ENCODE results near the gene FUT8.

Gene FUT8

GRCh38 chr14:65528069-65528468, 115.5 kb downstream of the FUT8 start:
- TF ChIP-seq ZNF70 (CRISPR knock-in tag; IDR thresholded peaks at IDR 0.05) (no peak), PATZ1 (CRISPR knock-in tag; IDR thresholded peaks at IDR 0.05; ENCODE audit: borderline replicate concordance) (no peak)

GRCh38 chr14:65531148-65531547, 118.6 kb downstream of the FUT8 start:
- no peak for TF ChIP-seq ZNF70 (CRISPR knock-in tag; IDR thresholded peaks at IDR 0.05)
- no peak for TF ChIP-seq ESRRG (CRISPR knock-in tag; IDR thresholded peaks at IDR 0.05)
- no peak for TF ChIP-seq CSDC2 (CRISPR knock-in tag; IDR thresholded peaks at IDR 0.05)
- TF ChIP-seq ZFP3 (CRISPR knock-in tag; IDR thresholded peaks at IDR 0.05) = no peak
- TF ChIP-seq GLIS3 (CRISPR knock-in tag; IDR thresholded peaks at IDR 0.05) = no peak
- TF ChIP-seq ZNF565 (CRISPR knock-in tag; conservative IDR thresholded peaks at IDR 0.05; ENCODE audit: low read depth) = no peak
- TF ChIP-seq SNAI2 (CRISPR knock-in tag; IDR thresholded peaks at IDR 0.05) = no peak
- no peak for TF ChIP-seq ZNF8 (CRISPR knock-in tag; IDR thresholded peaks at IDR 0.05)
- TF ChIP-seq, protein P1, sequence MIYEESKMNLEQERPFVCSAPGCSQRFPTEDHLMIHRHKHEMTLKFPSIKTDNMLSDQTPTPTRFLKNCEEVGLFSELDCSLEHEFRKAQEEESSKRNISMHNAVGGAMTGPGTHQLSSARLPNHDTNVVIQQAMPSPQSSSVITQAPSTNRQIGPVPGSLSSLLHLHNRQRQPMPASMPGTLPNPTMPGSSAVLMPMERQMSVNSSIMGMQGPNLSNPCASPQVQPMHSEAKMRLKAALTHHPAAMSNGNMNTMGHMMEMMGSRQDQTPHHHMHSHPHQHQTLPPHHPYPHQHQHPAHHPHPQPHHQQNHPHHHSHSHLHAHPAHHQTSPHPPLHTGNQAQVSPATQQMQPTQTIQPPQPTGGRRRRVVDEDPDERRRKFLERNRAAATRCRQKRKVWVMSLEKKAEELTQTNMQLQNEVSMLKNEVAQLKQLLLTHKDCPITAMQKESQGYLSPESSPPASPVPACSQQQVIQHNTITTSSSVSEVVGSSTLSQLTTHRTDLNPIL (CRISPR knock-in tag; IDR thresholded peaks at IDR 0.05; ENCODE audit: low read depth) = no peak
- no peak for TF ChIP-seq TOX (CRISPR knock-in tag; IDR thresholded peaks at IDR 0.05; ENCODE audit: borderline replicate concordance)
- no peak for TF ChIP-seq ZC3H10 (CRISPR knock-in tag; IDR thresholded peaks at IDR 0.05)
- no peak for TF ChIP-seq OSR1 (CRISPR knock-in tag; IDR thresholded peaks at IDR 0.05)
- no peak for TF ChIP-seq CSRNP3 (CRISPR knock-in tag; IDR thresholded peaks at IDR 0.05)
- TF ChIP-seq, protein P2, sequence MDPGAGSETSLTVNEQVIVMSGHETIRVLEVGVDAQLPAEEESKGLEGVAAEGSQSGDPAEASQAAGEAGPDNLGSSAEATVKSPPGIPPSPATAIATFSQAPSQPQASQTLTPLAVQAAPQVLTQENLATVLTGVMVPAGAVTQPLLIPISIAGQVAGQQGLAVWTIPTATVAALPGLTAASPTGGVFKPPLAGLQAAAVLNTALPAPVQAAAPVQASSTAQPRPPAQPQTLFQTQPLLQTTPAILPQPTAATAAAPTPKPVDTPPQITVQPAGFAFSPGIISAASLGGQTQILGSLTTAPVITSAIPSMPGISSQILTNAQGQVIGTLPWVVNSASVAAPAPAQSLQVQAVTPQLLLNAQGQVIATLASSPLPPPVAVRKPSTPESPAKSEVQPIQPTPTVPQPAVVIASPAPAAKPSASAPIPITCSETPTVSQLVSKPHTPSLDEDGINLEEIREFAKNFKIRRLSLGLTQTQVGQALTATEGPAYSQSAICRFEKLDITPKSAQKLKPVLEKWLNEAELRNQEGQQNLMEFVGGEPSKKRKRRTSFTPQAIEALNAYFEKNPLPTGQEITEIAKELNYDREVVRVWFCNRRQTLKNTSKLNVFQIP (CRISPR knock-in tag; IDR thresholded peaks at IDR 0.05; ENCODE audit: borderline replicate concordance, low read depth) = no peak
- TF ChIP-seq PPARA (CRISPR knock-in tag; IDR thresholded peaks at IDR 0.05; ENCODE audit: borderline replicate concordance) = no peak
- no peak for TF ChIP-seq ARNTL (CRISPR knock-in tag; IDR thresholded peaks at IDR 0.05; ENCODE audit: borderline replicate concordance, low read depth)
- TF ChIP-seq ISL1 (CRISPR knock-in tag; IDR thresholded peaks at IDR 0.05) = no peak
- TF ChIP-seq BACH2 (CRISPR knock-in tag; IDR thresholded peaks at IDR 0.05; ENCODE audit: borderline replicate concordance) = no peak
- ATAC-seq = no peak

More at GRCh38 chr14:65528069-65528468, 115.5 kb downstream of the FUT8 start:
- ATAC-seq = no peak

DNA sequence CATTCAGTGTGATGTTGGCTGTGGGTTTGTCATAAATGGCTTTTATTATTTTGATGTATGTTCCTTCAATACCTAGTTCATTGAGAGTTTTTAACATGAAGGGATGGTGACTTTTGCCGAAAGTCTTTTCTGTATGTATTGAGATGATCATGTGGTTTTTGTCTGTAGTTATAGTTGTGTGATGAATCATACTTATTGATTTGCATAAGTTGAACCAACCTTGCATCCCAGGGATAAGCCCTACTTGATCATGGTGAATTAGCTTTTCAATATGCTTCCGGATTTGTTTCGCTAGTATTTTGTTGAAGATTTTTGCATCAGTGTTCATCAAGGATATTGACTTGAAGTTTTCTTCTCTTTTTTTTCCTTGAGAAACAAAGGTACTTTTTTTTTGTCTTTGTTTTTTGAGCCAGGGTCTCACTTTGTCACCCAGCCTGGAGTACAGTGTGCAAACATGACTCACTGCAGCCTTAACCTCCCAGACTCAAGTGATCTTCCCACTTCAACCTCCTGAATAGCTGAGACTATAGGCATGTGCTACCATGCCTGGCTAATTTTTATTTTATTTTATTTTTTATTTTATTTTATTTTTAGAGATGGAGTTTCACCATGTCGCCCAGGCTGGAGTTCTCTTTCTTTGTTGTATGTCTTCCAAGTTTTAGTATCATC, 121.3 kb downstream of the FUT8 start:
- ATAC-seq = no peak
- no peak for TF ChIP-seq ISL1 (CRISPR knock-in tag; IDR thresholded peaks at IDR 0.05)
- no peak for TF ChIP-seq ZNF70 (CRISPR knock-in tag; IDR thresholded peaks at IDR 0.05)
- TF ChIP-seq TOX (CRISPR knock-in tag; IDR thresholded peaks at IDR 0.05; ENCODE audit: borderline replicate concordance) = no peak
- no peak for TF ChIP-seq CSRNP3 (CRISPR knock-in tag; IDR thresholded peaks at IDR 0.05)
- no peak for TF ChIP-seq ARNTL (CRISPR knock-in tag; IDR thresholded peaks at IDR 0.05; ENCODE audit: borderline replicate concordance, low read depth)
- no peak for TF ChIP-seq ZNF565 (CRISPR knock-in tag; conservative IDR thresholded peaks at IDR 0.05; ENCODE audit: low read depth)
- TF ChIP-seq GLIS3 (CRISPR knock-in tag; IDR thresholded peaks at IDR 0.05) = no peak
- no peak for TF ChIP-seq BACH2 (CRISPR knock-in tag; IDR thresholded peaks at IDR 0.05; ENCODE audit: borderline replicate concordance)
- no peak for TF ChIP-seq SNAI2 (CRISPR knock-in tag; IDR thresholded peaks at IDR 0.05)
- TF ChIP-seq CSDC2 (CRISPR knock-in tag; IDR thresholded peaks at IDR 0.05) = no peak
- TF ChIP-seq, protein P1 (CRISPR knock-in tag; IDR thresholded peaks at IDR 0.05; ENCODE audit: low read depth) = no peak
- no peak for TF ChIP-seq OSR1 (CRISPR knock-in tag; IDR thresholded peaks at IDR 0.05)
- no peak for TF ChIP-seq ZNF8 (CRISPR knock-in tag; IDR thresholded peaks at IDR 0.05)
- no peak for TF ChIP-seq ZFP30 (CRISPR knock-in tag; IDR thresholded peaks at IDR 0.05)
- TF ChIP-seq, protein P2 (CRISPR knock-in tag; IDR thresholded peaks at IDR 0.05; ENCODE audit: borderline replicate concordance, low read depth) = no peak
- no peak for TF ChIP-seq PATZ1 (CRISPR knock-in tag; IDR thresholded peaks at IDR 0.05; ENCODE audit: borderline replicate concordance)
- TF ChIP-seq PPARA (CRISPR knock-in tag; IDR thresholded peaks at IDR 0.05; ENCODE audit: borderline replicate concordance) = no peak
